Astrocyte of the hippocampus (primary cell): ENCODE measurements around the gene CDH20.
"Not testable (repeated sequence)": the region's sequence is repeated elsewhere in the genome, so short reads cannot be mapped to it uniquely, and the experiment has no call there.

Experiments used
- DNase-seq: peaks from one replicate; pipeline ENCODE4 v3.0.0; 2011; ENCODE audit warnings: low read depth, low spot score

The CDH20 gene

DNA sequence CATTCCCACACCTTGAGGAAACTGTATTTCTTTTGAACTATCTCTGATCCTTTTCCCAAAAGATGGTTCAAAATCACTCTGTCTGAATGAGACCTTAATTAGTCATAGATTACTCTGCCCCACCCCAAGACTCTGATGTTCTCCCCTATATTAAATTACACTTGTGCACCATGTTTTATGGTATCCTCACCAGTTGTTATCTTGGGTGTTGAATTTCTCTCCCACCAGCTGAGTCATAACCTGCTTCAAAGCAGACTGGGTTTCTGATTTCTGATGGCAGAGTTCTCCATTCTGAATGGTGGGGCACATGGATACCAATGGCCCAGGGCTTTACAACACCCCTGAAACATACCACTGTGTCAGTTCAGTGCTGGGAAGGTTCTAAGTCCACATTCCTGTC lies 15.0 kb downstream of the CDH20 start:
- no peak for DNase-seq

DNA sequence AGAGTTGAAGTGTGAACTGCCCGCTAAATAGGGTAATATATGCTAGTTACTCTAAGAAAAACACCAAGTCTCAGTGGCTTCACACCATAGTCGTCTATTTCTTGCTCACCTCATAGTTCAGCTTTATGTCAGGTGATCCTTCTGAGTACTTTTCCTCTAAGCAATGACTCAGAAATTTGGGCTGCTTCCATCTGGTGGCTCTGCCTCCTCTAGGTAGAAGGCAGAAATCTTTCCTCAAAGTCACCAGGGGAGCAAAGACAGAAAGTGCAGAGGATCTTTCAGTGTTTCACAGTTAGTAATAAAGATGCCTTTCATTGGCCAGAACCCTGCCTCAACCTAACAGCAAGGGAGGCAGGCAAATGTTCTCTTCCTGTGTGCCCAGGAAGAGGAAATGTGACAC lies 17.3 kb downstream of the CDH20 start:
- no peak for DNase-seq

DNA sequence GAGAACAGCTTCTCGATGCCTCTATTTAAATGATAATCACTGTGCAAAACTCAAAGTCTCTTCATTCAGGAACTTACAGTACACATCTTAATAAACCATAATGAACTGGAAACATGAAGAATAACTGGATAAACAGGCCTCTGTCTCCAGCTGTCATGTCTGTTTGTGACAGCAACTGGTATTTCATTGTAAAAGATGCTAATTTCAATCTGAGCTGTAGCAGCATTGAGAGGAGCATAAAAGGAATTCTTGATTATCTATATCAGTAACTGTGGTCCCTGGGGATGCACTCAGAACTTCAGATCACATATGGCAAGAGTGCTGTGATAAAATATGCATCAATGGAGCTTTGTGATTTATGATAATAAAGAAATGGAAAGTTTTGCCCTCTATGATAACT lies 18.8 kb downstream of the CDH20 start:
- DNase-seq, result no peak

GRCh38 chr18:61352611-61353010 lies 19.4 kb downstream of the CDH20 start:
- no peak for DNase-seq

DNA sequence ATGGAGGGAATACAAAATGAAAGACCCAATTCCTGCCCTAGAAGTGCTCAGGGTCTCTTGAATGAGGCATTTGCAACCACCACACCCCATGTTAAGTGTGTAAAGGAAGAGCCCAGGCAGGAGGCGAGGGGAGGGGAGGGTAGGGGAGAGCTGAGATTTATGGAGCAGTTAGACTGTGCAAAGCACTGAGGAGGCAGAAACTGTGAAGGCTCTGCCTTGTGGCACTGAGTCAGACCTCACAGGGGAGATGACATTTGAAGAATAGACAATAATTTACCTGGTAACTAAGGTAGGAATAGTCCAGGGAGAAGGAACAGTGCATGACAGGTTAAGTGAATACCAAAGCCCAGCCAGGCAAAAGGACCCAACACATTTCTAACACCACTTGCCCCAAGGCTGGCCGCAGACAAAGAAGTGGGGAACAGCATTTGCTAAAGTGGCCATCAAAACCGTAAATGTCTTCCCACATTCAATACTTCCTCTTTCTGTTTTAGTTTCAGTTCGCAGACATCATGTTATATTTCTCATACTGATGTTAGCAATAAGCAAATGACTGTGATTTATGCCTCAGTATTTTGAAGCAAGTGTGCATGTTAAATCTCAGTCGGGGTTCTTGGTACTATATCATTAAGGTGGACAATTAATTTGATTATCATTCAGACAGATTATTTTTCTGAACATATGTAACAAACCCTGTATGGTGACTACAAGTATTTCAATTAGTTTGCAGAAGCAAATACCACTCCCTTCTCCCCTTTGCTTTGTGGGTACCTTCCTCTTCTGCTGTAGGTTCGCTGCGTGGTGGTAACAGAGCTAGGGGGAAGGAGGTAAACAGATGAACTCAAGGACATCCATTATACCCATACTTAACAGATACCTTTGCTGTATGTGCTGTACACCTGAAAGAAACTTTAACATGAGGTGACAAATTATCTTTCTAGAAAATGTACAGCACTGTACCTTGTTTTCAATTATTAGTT lies 27.5 kb downstream of the CDH20 start:
- DNase-seq, result no peak

DNA sequence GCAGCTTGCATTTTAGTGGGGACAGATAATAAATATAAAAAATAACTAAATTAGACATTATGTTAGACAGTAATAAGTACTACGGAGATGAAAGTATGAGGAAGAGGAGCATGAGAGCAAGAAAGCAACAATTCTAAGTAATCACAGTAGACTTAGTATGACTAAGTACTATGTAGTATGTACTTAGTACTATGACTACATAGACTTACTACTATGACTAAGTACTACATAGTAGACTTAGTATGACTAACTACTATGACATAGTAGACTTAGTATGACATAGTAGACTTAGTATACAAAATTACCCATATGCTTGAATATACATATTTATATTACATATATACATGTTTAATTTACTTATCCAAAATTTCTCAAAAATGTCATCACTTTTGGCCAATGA lies 29.3 kb downstream of the CDH20 start:
- DNase-seq, result no peak

GRCh38 chr18:61364953-61365352 lies 31.7 kb downstream of the CDH20 start:
- DNase-seq, result no peak

DNA sequence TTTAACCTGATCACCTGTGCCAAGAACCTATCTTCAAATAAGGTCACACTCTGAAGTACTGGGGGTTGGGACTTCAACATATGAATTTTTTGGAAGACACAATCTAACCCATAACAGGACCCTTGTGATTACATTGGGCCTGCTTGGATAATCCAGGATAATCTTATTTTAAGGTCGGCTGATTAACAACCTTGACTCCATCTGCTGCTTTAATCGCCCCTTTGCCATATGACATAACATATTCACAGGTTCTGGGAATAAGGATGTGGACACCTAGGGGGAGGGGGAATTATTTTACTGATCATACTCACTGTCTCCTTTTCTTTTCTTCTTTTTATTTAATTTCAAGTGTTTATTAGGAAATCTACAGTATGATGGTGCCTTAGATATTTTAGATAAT lies 34.8 kb downstream of the CDH20 start:
- DNase-seq, result no peak

- not testable (repeated sequence) for DNase-seq
Measured at GRCh38 chr18:61369671-61370070, 36.4 kb downstream of the CDH20 start.

- DNase-seq, result no peak
Measured at GRCh38 chr18:61371111-61371510, 37.9 kb downstream of the CDH20 start.

DNA sequence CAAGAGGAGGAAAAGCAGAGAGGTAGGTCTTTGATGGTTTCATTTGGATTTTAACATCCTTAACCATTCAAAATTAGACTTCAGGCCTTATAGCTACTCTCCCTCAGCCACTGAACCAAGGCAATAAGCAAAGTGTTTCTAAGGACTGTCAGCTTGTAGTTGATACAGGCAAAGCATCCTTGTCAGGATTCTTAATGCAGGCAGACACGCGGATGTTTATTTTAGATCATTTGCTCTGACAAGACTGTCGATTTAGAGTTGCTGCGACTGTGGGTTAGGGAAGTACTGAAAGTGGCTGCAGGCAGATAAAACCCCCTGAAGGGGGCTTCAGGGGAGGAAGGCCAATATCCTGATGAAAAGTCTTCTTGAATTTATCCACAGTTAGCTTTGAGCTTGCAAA lies 46.6 kb downstream of the CDH20 start:
- DNase-seq, result no peak

DNA sequence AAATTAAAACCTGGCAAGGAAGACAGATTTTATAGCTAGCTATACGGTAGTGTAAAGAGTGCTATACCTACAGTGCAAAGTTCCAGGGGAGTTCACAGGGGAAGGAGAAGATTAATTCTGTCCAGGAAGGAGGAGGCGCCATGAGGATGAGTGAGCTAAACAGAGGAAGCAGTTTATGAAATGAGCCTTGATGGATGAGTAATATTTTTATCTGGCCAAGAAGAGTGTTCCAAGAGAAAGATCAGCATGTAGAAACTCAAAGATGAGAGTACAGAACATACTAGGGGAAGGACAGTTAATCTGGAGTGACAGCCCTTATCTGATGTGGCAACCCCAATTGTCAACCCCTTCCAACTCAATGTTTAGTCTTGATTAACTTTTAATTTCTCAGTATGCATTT lies 54.8 kb downstream of the CDH20 start:
- DNase-seq, result no peak

DNA sequence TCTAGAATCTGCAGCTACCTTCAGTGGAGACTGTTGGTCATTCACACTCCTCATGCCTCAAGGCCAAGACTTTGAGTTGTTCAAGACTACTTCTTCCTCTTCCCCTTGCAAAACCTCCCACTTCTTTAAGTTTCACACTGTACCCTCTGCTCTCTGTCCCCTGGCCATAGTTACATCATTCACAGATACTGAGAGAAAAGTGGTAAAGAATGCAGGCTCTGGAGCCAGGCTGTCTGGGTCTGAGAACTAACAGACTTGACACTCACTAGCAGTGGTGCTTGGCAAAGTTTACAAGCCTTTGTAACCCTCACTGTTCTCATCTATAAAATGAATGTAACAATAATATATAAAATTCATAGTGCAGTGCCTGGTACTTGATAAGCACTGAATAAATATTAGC lies 61.8 kb downstream of the CDH20 start:
- DNase-seq, result no peak

DNA sequence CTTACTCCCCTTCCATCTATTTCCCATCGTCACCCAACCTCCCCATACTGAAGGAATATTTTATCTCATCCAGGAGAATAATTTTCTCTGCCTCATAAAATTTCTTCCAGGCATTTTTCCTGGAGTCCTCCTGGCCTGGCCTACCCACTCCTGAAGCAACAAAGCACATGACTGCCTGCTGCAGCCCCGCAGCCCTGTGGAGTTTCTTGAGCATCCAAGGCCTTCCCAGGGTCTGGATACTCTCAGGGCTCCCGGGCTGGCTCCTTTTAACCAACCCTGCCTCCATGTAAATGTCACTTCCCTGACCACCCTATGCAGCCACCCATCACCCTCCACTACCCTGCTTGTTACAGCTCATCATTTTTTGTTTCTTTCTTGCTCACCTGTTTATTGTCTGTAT lies 64.0 kb downstream of the CDH20 start:
- DNase-seq, result no peak

DNA sequence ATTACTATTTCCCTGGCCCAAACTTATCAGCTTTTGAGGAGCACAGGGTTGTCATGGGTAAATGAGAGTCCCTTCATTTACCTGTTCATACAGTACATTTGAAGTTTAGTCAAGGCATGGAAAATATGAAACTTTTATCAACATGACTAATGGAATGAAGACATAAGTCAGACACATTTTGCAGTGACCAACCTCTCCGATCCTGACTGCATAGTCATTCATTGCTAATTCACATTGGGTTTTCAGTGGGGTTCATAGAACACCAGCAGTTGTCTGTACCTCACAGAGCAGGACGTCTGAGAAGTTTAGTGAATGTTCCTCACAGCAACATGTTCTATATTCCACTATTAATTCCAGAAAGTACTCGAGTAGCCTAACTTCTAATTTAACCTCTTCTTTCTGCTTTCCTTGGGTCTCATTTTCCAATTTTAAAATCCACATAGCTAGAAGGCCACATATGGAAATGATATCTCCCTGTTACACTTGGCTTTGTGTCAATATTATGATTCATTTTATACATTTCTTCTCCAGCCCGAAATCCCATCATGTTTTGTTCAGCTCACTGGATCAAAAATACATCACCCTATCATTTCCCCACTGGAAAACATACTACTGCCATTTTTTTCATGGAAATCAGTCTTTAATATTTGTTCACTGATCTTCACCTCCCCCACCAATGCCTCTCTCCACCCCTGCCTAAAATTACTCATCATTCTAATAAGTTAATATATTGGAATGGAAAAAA lies 65.9 kb downstream of the CDH20 start:
- DNase-seq, result peak; percentile 4

DNA sequence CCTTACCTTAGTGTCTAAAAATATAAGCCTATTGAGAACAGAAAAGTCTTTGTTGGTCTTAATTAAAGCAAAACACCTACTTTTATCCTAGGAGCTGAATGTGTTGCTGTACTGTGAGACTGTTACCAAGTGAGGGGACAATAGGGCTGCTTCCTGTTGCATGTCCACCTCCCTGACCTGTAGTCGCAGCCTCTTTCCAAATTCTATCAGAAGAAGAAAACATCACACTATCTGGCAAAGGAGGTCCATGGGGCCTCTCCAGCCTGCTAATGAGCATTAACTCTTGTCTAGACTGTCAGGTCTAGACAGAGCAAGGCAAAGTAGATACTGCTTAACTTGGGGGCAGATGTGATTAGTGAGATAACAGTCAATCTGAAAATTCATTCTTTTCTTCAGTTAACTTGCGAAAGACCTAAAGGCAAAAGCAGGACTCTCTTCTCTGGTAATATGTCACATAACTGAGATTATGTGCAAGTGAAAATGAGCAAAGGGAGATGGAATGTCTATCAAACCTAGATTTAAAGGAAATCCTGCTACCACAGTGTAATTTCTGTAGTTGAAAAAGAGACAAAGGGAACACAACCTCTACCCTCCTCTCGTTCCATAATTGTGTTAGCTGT lies 66.9 kb downstream of the CDH20 start:
- peak; percentile 13 for DNase-seq

GRCh38 chr18:61400716-61401115 lies 67.5 kb downstream of the CDH20 start:
- peak; percentile 60 for DNase-seq

- DNase-seq, result no peak
Measured at GRCh38 chr18:61402726-61403125, 69.5 kb downstream of the CDH20 start.

DNA sequence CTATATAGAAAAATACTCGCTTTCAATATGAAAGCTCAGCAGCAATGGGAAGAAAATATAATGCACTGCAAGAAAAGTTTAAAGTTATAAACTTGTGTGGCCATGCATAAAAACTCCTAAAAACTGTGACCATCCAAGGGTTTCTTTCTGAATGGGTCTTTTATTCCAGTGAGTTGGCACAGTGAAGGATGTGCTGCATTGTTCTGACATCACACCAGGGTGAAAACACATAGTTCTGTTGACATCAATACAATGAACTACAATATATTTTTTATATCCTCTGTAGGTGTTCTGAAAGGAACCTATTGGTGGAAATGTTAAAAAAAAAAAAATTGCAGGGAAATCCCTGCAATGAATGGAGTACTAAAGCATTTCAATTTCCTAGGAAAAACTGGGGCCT lies 80.2 kb downstream of the CDH20 start:
- no peak for DNase-seq

GRCh38 chr18:61414086-61414485 lies 80.9 kb downstream of the CDH20 start:
- no peak for DNase-seq

DNA sequence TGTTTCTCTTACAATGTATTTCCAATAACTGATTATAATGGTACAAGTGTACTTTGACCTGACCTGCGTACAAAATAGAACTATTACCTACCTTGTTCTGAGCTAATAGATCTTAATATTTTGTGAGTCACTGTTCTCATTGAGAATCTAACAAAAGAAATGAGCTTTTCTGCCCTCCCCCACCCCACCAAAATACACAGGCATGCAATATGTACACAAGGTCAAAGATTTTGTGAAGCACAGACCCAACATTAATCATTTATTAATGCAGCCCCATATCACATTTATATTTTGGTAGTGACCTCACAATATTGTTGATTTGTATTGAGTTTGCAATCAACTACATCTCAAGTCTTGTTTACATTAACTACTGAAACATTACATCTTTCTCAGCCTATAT lies 86.5 kb downstream of the CDH20 start:
- DNase-seq, result no peak

- no peak for DNase-seq
Measured at GRCh38 chr18:61420218-61420885, 87.1 kb downstream of the CDH20 start.
